GM12878 (cell line): ENCODE measurements around the gene MRPS27. TPM values are rescaled to one million over a fixed set of nuclear protein-coding genes. Genes with fewer than 3 reads are reported as not detected.

Experiments
- ATF7 ChIP-seq: fragments of 450-650 bp; IDR thresholded peaks from 2 replicates; pipeline ENCODE4 v1.6.1; 2016; ENCODE audit warnings: low read depth, mild to moderate bottlenecking
- BACH1 ChIP-seq: fragments of 450-650 bp; IDR thresholded peaks from 2 replicates; pipeline ENCODE4 v1.6.1; 2017; ENCODE audit warnings: mild to moderate bottlenecking, borderline replicate concordance
- CHD2 ChIP-seq: IDR thresholded peaks from 2 replicates; pipeline ENCODE4 v1.6.1; 2011; ENCODE audit warnings: low read depth, low read length, improper control_type of control experiment, borderline replicate concordance
- EED ChIP-seq: sonication (generic); IDR thresholded peaks from 2 replicates; pipeline ENCODE4 v1.6.1; 2016; ENCODE audit warnings: antibody characterized with exemption, low read depth
- FOS ChIP-seq: IDR thresholded peaks from 3 replicates; pipeline ENCODE4 v1.6.1; 2011; ENCODE audit warnings: borderline replicate concordance; ENCODE audit not compliant: insufficient read length; ENCODE audit errors: extremely low read depth
- GABPA ChIP-seq: IDR thresholded peaks from 2 replicates; pipeline ENCODE4 v1.6.1; 2014; ENCODE audit warnings: antibody characterized with exemption, low read depth, mild to moderate bottlenecking, inconsistent platforms
- KDM1A ChIP-seq: fragments of 200-600 bp; sonication (generic); IDR thresholded peaks from 2 replicates; pipeline ENCODE4 v1.6.1; 2016; ENCODE audit warnings: borderline replicate concordance
- LARP7 ChIP-seq: fragments of 450-650 bp; IDR thresholded peaks from 2 replicates; pipeline ENCODE4 v1.6.1; 2017; ENCODE audit warnings: mild to moderate bottlenecking
- MEF2A ChIP-seq: IDR thresholded peaks from 2 replicates; pipeline ENCODE4 v1.6.1; 2011; ENCODE audit warnings: low read depth, mild to moderate bottlenecking, low read length, moderate library complexity; ENCODE audit not compliant: insufficient read depth
- MXI1 ChIP-seq: fragments of 150-350 bp; IDR thresholded peaks from 2 replicates; pipeline ENCODE4 v1.6.1; 2011; ENCODE audit warnings: low read depth, mild to moderate bottlenecking, inconsistent platforms, low read length, improper control_type of control experiment
- PML ChIP-seq: IDR thresholded peaks from 2 replicates; pipeline ENCODE4 v1.6.1; 2012; ENCODE audit warnings: low read length, inconsistent platforms
- RCOR1 ChIP-seq: conservative IDR thresholded peaks from 2 replicates; pipeline ENCODE4 v1.6.1; 2012; ENCODE audit warnings: low read depth, low read length, improper control_type of control experiment
- SUZ12 ChIP-seq: fragments of 200-600 bp; sonication (generic); IDR thresholded peaks from one replicate; pipeline ENCODE4 v1.6.1; 2018; ENCODE audit warnings: antibody characterized with exemption, mild to moderate bottlenecking; ENCODE audit not compliant: unreplicated experiment
- TCF12 ChIP-seq: IDR thresholded peaks from 2 replicates; pipeline ENCODE4 v1.6.1; 2011; ENCODE audit warnings: low read depth, mild to moderate bottlenecking, low read length
- TCF7 ChIP-seq: IDR thresholded peaks from 2 replicates; pipeline ENCODE4 v1.6.1; 2014; ENCODE audit warnings: antibody characterized with exemption, borderline replicate concordance
- YBX1 ChIP-seq: fragments of 450-650 bp; IDR thresholded peaks from 2 replicates; pipeline ENCODE4 v1.6.1; 2016; ENCODE audit warnings: antibody characterized with exemption
- polyA plus RNA-seq, 11 experiments: library from polyadenylated mRNA; depleted of rRNA in 4 of 11; unstranded in 6 of 11; stranded (reverse) in 5 of 11; fragments of >200 nt; fragmentation: Nextera tagmentation in 4 of 11; fragmentation: Illumina TruSeq in 1 of 11; extraction: Ambion mirVana in 4 of 11; extraction: Trizol in 1 of 11; gene quantifications; 1 replicate in 1 of 11; 2 replicates in 10 of 11; pipeline versions ENCODE4 v1.2.1 to v1.2.3, GENCODE V29; 2011 to 2016; ENCODE audit warnings: inconsistent platforms in 2 of 11, missing spikeins in 2 of 11, low read depth in 1 of 11
- total RNA-seq, 4 experiments: library from RNA; depleted of rRNA in 3 of 4; stranded (reverse); fragments of >200 nt in 3 of 4; fragmentation: Illumina TruSeq in 1 of 4; extraction: Trizol in 1 of 4; gene quantifications; 2 replicates each; pipeline versions ENCODE4 v1.2.1 to v1.2.3, GENCODE V29; 2013 to 2021
- TF ChIP-seq, protein P1 (sequence below): fragments of 450-650 bp; formaldehyde crosslinking; IDR thresholded peaks from 2 replicates; pipeline ENCODE4 v1.5.0; 2022; ENCODE audit warnings: mild to moderate bottlenecking, missing genetic modification characterization
- TF ChIP-seq, protein P2 (sequence below): fragments of 450-650 bp; IDR thresholded peaks from 2 replicates; pipeline ENCODE4 v1.6.1; 2014; ENCODE audit warnings: mild to moderate bottlenecking
- TF ChIP-seq, protein P3 (sequence below): fragments of 150-350 bp; IDR thresholded peaks from 2 replicates; pipeline ENCODE4 v1.6.1; 2014; ENCODE audit warnings: mild to moderate bottlenecking, low read depth, low read length
- TF ChIP-seq, protein P4 (sequence below): fragments of 450-650 bp; IDR thresholded peaks from 2 replicates; pipeline ENCODE4 v1.6.1; 2017; ENCODE audit warnings: borderline replicate concordance
- TF ChIP-seq, protein P5 (sequence below): IDR thresholded peaks from 2 replicates; pipeline ENCODE4 v1.6.1; 2011; ENCODE audit warnings: borderline replicate concordance, low read depth, mild to moderate bottlenecking, moderate library complexity, low read length; ENCODE audit not compliant: insufficient read depth, poor library complexity, severe bottlenecking

The MRPS27 gene
- total and polyA plus RNA-seq, 10 of the 15 experiments (the other 5 are each of a cell fraction or from before 2014, with no cell fraction given), result 61.0 to 128 (median 93.0) TPM

DNA sequence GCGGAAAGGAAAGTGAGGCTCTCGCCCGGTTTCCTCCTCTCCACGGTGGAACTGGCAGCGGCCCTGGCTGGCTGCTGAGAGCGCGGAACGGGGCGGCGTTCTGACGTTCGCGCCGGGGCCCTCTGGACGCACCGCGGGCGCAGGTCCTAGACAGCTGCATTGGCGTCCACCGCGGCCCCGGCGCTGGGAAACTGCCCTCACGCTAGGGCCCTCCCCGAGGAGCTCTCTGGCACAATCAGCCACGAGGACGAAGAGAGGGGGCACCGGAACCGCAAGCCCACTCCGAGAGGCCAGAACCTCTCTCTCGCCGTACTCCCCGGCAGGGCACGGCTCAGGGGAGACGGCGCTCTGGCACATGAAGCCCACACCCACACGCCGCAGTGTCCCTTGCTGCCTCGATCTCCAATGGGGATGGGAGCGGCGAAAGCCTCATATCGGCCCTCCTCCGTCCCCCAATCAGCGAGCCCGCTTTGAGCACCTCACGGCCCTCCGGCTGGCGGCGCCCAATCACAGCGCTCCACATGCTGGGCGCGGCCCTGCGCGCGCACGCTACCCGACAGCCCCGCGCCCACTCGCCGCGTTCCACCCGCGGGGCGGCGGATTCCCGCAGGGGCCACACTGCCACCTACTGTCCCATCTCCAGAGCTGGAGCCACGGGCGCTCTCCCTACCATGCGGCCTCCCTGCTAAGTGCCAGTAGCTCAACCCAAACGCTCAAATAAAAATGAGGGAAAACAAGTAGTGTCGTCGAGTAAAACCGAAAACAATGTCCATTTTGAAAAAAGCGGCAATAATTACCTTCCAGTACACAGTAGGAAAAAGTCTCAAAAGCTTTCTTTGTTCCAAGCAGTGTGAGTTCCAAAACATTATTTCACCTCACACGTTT, 11.8 kb downstream of the MRPS27 start (continued):
- TF ChIP-seq, protein P1, sequence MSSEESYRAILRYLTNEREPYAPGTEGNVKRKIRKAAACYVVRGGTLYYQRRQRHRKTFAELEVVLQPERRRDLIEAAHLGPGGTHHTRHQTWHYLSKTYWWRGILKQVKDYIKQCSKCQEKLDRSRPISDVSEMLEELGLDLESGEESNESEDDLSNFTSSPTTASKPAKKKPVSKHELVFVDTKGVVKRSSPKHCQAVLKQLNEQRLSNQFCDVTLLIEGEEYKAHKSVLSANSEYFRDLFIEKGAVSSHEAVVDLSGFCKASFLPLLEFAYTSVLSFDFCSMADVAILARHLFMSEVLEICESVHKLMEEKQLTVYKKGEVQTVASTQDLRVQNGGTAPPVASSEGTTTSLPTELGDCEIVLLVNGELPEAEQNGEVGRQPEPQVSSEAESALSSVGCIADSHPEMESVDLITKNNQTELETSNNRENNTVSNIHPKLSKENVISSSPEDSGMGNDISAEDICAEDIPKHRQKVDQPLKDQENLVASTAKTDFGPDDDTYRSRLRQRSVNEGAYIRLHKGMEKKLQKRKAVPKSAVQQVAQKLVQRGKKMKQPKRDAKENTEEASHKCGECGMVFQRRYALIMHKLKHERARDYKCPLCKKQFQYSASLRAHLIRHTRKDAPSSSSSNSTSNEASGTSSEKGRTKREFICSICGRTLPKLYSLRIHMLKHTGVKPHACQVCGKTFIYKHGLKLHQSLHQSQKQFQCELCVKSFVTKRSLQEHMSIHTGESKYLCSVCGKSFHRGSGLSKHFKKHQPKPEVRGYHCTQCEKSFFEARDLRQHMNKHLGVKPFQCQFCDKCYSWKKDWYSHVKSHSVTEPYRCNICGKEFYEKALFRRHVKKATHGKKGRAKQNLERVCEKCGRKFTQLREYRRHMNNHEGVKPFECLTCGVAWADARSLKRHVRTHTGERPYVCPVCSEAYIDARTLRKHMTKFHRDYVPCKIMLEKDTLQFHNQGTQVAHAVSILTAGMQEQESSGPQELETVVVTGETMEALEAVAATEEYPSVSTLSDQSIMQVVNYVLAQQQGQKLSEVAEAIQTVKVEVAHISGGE (CRISPR knock-in tag), result no peak
- TF ChIP-seq LARP7 (peak; percentile 87), TCF12 (peak; percentile 39; the same call in 1 of the 2 replicates), PML (peak; percentile 87; the same call in 1 of the 2 replicates), CHD2 (peak; percentile 66), BACH1 (peak; percentile 82), FOS (no peak), RCOR1 (no peak), ATF7 (no peak), KDM1A (no peak), GABPA (no peak), MEF2A (no peak), SUZ12 (no peak), YBX1 (no peak), EED (peak; percentile 34), MXI1 (no peak; the same call in 1 of the 2 replicates), TCF7 (no peak)
- TF ChIP-seq, protein P2, sequence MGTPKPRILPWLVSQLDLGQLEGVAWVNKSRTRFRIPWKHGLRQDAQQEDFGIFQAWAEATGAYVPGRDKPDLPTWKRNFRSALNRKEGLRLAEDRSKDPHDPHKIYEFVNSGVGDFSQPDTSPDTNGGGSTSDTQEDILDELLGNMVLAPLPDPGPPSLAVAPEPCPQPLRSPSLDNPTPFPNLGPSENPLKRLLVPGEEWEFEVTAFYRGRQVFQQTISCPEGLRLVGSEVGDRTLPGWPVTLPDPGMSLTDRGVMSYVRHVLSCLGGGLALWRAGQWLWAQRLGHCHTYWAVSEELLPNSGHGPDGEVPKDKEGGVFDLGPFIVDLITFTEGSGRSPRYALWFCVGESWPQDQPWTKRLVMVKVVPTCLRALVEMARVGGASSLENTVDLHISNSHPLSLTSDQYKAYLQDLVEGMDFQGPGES, result peak; percentile 73
- TF ChIP-seq, protein P3, sequence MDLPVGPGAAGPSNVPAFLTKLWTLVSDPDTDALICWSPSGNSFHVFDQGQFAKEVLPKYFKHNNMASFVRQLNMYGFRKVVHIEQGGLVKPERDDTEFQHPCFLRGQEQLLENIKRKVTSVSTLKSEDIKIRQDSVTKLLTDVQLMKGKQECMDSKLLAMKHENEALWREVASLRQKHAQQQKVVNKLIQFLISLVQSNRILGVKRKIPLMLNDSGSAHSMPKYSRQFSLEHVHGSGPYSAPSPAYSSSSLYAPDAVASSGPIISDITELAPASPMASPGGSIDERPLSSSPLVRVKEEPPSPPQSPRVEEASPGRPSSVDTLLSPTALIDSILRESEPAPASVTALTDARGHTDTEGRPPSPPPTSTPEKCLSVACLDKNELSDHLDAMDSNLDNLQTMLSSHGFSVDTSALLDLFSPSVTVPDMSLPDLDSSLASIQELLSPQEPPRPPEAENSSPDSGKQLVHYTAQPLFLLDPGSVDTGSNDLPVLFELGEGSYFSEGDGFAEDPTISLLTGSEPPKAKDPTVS, result no peak
- TF ChIP-seq, protein P4, sequence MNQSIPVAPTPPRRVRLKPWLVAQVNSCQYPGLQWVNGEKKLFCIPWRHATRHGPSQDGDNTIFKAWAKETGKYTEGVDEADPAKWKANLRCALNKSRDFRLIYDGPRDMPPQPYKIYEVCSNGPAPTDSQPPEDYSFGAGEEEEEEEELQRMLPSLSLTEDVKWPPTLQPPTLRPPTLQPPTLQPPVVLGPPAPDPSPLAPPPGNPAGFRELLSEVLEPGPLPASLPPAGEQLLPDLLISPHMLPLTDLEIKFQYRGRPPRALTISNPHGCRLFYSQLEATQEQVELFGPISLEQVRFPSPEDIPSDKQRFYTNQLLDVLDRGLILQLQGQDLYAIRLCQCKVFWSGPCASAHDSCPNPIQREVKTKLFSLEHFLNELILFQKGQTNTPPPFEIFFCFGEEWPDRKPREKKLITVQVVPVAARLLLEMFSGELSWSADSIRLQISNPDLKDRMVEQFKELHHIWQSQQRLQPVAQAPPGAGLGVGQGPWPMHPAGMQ, result no peak
- TF ChIP-seq, protein P5, sequence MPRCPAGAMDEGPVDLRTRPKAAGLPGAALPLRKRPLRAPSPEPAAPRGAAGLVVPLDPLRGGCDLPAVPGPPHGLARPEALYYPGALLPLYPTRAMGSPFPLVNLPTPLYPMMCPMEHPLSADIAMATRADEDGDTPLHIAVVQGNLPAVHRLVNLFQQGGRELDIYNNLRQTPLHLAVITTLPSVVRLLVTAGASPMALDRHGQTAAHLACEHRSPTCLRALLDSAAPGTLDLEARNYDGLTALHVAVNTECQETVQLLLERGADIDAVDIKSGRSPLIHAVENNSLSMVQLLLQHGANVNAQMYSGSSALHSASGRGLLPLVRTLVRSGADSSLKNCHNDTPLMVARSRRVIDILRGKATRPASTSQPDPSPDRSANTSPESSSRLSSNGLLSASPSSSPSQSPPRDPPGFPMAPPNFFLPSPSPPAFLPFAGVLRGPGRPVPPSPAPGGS, result peak; percentile 54
